ENCODE results near the gene FEN1. TPM values are rescaled to one million over a fixed set of nuclear protein-coding genes. Genes with fewer than 3 reads are reported as not detected.

FEN1 gene
- total and polyA plus RNA-seq, 2 donors (not counting 1 experiment from before 2014, with no cell fraction given), result 3.4 to 9.8 TPM

GRCh38 chr11:61764606-61765260 lies 28.0 kb upstream of the FEN1 start:
- DNase-seq (no peak), ATAC-seq (ENCODE audit: low read depth) (no peak)
- Histone ChIP-seq H3K9ac (ENCODE audit: low read length) (no peak overlapping the region), H3K4me2 (replicated peaks; ENCODE audit: low read depth, low read length, poor library complexity, severe bottlenecking) (no peak overlapping the region), H4K20me1 (ENCODE audit: control insufficient read depth, insufficient read depth, low read length, poor library complexity, severe bottlenecking) (no peaks in the 10 kb centered on the region), H2AFZ (ENCODE audit: insufficient read depth, low read depth, low read length, poor library complexity, severe bottlenecking) (no peak overlapping the region), H3K27me3 (replicated peaks in 1 of 4; ENCODE audit: control extremely low read depth in 1 of 4, control insufficient read depth in 3 of 4, insufficient read depth in 4 of 4, low read length in 3 of 4) (no peaks in the 10 kb centered on the region), H3K27ac (ENCODE audit: low read length in 2 of 2) (no peak overlapping the region), H3K36me3 (replicated peaks in 1 of 2; ENCODE audit: control extremely low read depth in 1 of 2, control insufficient read depth in 1 of 2, extremely low read depth in 1 of 2, insufficient read depth in 2 of 2, low read length in 1 of 2) (no peaks in the 10 kb centered on the region), H3K79me2 (ENCODE audit: control insufficient read depth, insufficient read depth, low read length) (no peaks in the 10 kb centered on the region), H3K4me1 (ENCODE audit: control insufficient read depth in 2 of 2, insufficient read depth in 2 of 2, low read length in 2 of 2) (no peaks in the 10 kb centered on the region), H3K9me3 (ENCODE audit: control extremely low read depth in 1 of 3, control insufficient read depth in 2 of 3, insufficient read depth in 1 of 3, low read length in 2 of 3) (no peaks in the 10 kb centered on the region), H3K4me3 (ENCODE audit: control extremely low read depth in 1 of 5, extremely low read depth in 1 of 5, insufficient read depth in 1 of 5, low read depth in 2 of 5, low read length in 4 of 5) (no peak overlapping the region)
- POLR2A ChIA-PET, result no interaction called here
- Mint-ChIP-seq H3K9me3 (ENCODE audit: insufficient read depth) (no peaks in the 10 kb centered on the region), H3K27ac (no peak overlapping the region), H3K4me3 (no peak overlapping the region), H3K4me1 (no peaks in the 10 kb centered on the region), H3K27me3 (peaks cover 7% of the 10 kb centered on the region)
- 87% methylated on average over 20 of the region's 22 CpGs for WGBS (ENCODE audit: insufficient coverage)
- CTCF ChIA-PET, result no interaction called here
- TF ChIP-seq EZH2 (IDR thresholded peaks at IDR 0.05; ENCODE audit: borderline replicate concordance, insufficient read depth, low read depth, low read length, poor library complexity, severe bottlenecking), result no peak
- TF ChIP-seq, protein P1, sequence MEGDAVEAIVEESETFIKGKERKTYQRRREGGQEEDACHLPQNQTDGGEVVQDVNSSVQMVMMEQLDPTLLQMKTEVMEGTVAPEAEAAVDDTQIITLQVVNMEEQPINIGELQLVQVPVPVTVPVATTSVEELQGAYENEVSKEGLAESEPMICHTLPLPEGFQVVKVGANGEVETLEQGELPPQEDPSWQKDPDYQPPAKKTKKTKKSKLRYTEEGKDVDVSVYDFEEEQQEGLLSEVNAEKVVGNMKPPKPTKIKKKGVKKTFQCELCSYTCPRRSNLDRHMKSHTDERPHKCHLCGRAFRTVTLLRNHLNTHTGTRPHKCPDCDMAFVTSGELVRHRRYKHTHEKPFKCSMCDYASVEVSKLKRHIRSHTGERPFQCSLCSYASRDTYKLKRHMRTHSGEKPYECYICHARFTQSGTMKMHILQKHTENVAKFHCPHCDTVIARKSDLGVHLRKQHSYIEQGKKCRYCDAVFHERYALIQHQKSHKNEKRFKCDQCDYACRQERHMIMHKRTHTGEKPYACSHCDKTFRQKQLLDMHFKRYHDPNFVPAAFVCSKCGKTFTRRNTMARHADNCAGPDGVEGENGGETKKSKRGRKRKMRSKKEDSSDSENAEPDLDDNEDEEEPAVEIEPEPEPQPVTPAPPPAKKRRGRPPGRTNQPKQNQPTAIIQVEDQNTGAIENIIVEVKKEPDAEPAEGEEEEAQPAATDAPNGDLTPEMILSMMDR (IDR thresholded peaks at IDR 0.05), result no peak
- intact Hi-C loops (cut with micrococcal nuclease), result no loop called here

GRCh38 chr11:61765550-61766253 lies 27.0 kb upstream of the FEN1 start:
- no peaks in the 10 kb centered on the region for H3K9me3 Mint-ChIP-seq (ENCODE audit: insufficient read depth)
- no peaks in the 10 kb centered on the region for H3K27me3 ChIP-seq (replicated peaks in 1 of 4; ENCODE audit: control extremely low read depth in 1 of 4, control insufficient read depth in 3 of 4, insufficient read depth in 4 of 4, low read length in 3 of 4)
- no peak overlapping the region for H3K4me3 ChIP-seq (ENCODE audit: control extremely low read depth in 1 of 5, extremely low read depth in 1 of 5, insufficient read depth in 1 of 5, low read depth in 2 of 5, low read length in 4 of 5)
- H3K36me3 ChIP-seq (replicated peaks in 1 of 2; ENCODE audit: control extremely low read depth in 1 of 2, control insufficient read depth in 1 of 2, extremely low read depth in 1 of 2, insufficient read depth in 2 of 2, low read length in 1 of 2), result no peaks in the 10 kb centered on the region
- ChIA-PET CTCF (no interaction called here), POLR2A (interaction anchor here (0.6 kb wide), 1 partner anchor 10 kb away, joined by 6 read pairs; no protein-coding TSS in a partner anchor)
- TF ChIP-seq, protein P1 (IDR thresholded peaks at IDR 0.05), result no peak
- TF ChIP-seq EZH2 (IDR thresholded peaks at IDR 0.05; ENCODE audit: borderline replicate concordance, insufficient read depth, low read depth, low read length, poor library complexity, severe bottlenecking), result no peak
- H3K27ac ChIP-seq (ENCODE audit: low read length in 2 of 2), result no peak overlapping the region
- no peaks in the 10 kb centered on the region for H3K4me1 ChIP-seq (ENCODE audit: control insufficient read depth in 2 of 2, insufficient read depth in 2 of 2, low read length in 2 of 2)
- ATAC-seq (ENCODE audit: low read depth), result no peak
- no peaks in the 10 kb centered on the region for H3K79me2 ChIP-seq (ENCODE audit: control insufficient read depth, insufficient read depth, low read length)
- H2AFZ ChIP-seq (ENCODE audit: insufficient read depth, low read depth, low read length, poor library complexity, severe bottlenecking), result no peak overlapping the region
- no peak overlapping the region for H3K9ac ChIP-seq (ENCODE audit: low read length)
- H3K9me3 ChIP-seq (ENCODE audit: control extremely low read depth in 1 of 3, control insufficient read depth in 2 of 3, insufficient read depth in 1 of 3, low read length in 2 of 3), result no peaks in the 10 kb centered on the region
- no peaks in the 10 kb centered on the region for H3K4me1 Mint-ChIP-seq
- H3K4me3 Mint-ChIP-seq, result no peak overlapping the region
- H4K20me1 ChIP-seq (ENCODE audit: control insufficient read depth, insufficient read depth, low read length, poor library complexity, severe bottlenecking), result no peaks in the 10 kb centered on the region
- DNase-seq, result no peak
- H3K27me3 Mint-ChIP-seq, result peaks cover 7% of the 10 kb centered on the region
- H3K27ac Mint-ChIP-seq, result no peak overlapping the region
- intact Hi-C loops (cut with micrococcal nuclease), result no loop called here
- H3K4me2 ChIP-seq (replicated peaks; ENCODE audit: low read depth, low read length, poor library complexity, severe bottlenecking), result no peak overlapping the region
- WGBS (ENCODE audit: insufficient coverage), result 94% methylated on average over 26 of the region's 26 CpGs

All from B cell (primary cell).